NT2/D1 (cell line): ENCODE results near the gene MYL11.

ENCODE experiments used
- DNase-seq: peaks from one replicate; pipeline ENCODE4 v3.0.0-alpha.2; 2011; ENCODE audit warnings: low read depth, low spot score
- H3K27me3 ChIP-seq: 2 replicates; pipeline ENCODE4 v1.6.0; 2011; ENCODE audit warnings: mild to moderate bottlenecking; ENCODE audit not compliant: insufficient read length, insufficient read depth
- H3K36me3 ChIP-seq: 2 replicates; pipeline ENCODE4 v1.6.1; 2011; ENCODE audit warnings: mild to moderate bottlenecking, low read length, mixed read lengths; ENCODE audit not compliant: insufficient read depth, insufficient read length
- H3K4me1 ChIP-seq: 2 replicates; pipeline ENCODE4 v1.5.1; 2011; ENCODE audit not compliant: insufficient read depth, insufficient read length
- H3K4me3 ChIP-seq: 2 replicates; pipeline ENCODE4 v1.5.1; 2011; ENCODE audit warnings: low read depth; ENCODE audit not compliant: insufficient read length
- H3K9ac ChIP-seq: 2 replicates; pipeline ENCODE4 v1.6.0; 2011; ENCODE audit warnings: low read depth; ENCODE audit not compliant: insufficient read length
- H3K9me3 ChIP-seq: 2 replicates; pipeline ENCODE4 v1.5.1; 2011; ENCODE audit warnings: mild to moderate bottlenecking, low read length; ENCODE audit not compliant: insufficient read depth
- SUZ12 ChIP-seq: IDR thresholded peaks from 2 replicates; pipeline ENCODE4 v1.6.1; 2011; ENCODE audit not compliant: insufficient read length, insufficient read depth; ENCODE audit errors: extremely low read depth
- YY1 ChIP-seq: IDR thresholded peaks from 2 replicates; pipeline ENCODE4 v1.6.1; 2011; ENCODE audit not compliant: insufficient read length, insufficient read depth
- ZNF274 ChIP-seq: IDR thresholded peaks from 2 replicates; pipeline ENCODE4 v1.6.1; 2011; ENCODE audit warnings: mild to moderate bottlenecking, low read depth, low read length

Gene MYL11

GRCh38 chr16:30414159-30414558 lies 39.6 kb downstream of the MYL11 start:
- Histone ChIP-seq H3K9ac (no peak overlapping the region), H3K4me3 (no peak overlapping the region), H3K36me3 (peaks cover 47% of the 10 kb centered on the region), H3K9me3 (no peaks in the 10 kb centered on the region), H3K27me3 (no peaks in the 10 kb centered on the region), H3K4me1 (peaks cover 6% of the 10 kb centered on the region)
- no peak for TF ChIP-seq SUZ12
- no peak for TF ChIP-seq ZNF274
- TF ChIP-seq YY1, result no peak
- DNase-seq, result no peak

- Histone ChIP-seq H3K9me3 (no peaks in the 10 kb centered on the region), H3K4me3 (no peak overlapping the region), H3K9ac (no peak overlapping the region), H3K27me3 (no peaks in the 10 kb centered on the region), H3K4me1 (peaks cover 2% of the 10 kb centered on the region), H3K36me3 (peaks cover 51% of the 10 kb centered on the region)
- TF ChIP-seq ZNF274 (no peak), SUZ12 (no peak), YY1 (no peak)
- DNase-seq, result no peak
These were observed 41.5 kb downstream of the MYL11 start for GRCh38 chr16:30416047-30416603.

- H3K27me3 ChIP-seq, result no peaks in the 10 kb centered on the region
- DNase-seq, result no peak
- peak overlapping the region; percentile 92 for H3K9ac ChIP-seq
- TF ChIP-seq ZNF274 (no peak), YY1 (no peak), SUZ12 (no peak)
- H3K4me3 ChIP-seq, result peak overlapping the region; percentile 60
- H3K4me1 ChIP-seq, result peaks cover 2% of the 10 kb centered on the region
- no peaks in the 10 kb centered on the region for H3K9me3 ChIP-seq
- peaks cover 49% of the 10 kb centered on the region for H3K36me3 ChIP-seq
These were observed 42.3 kb downstream of the MYL11 start for GRCh38 chr16:30416624-30417528.

GRCh38 chr16:30417529-30418349 lies 43.1 kb downstream of the MYL11 start:
- TF ChIP-seq ZNF274 (no peak), SUZ12 (no peak), YY1 (no peak)
- peaks cover 48% of the 10 kb centered on the region for H3K36me3 ChIP-seq
- H3K4me3 ChIP-seq, result peak overlapping the region; percentile 60
- no peaks in the 10 kb centered on the region for H3K27me3 ChIP-seq
- DNase-seq, result peak; percentile 94
- H3K9me3 ChIP-seq, result no peaks in the 10 kb centered on the region
- H3K9ac ChIP-seq, result peak overlapping the region; percentile 92
- H3K4me1 ChIP-seq, result peaks cover 2% of the 10 kb centered on the region

- Histone ChIP-seq H3K4me1 (peaks cover 2% of the 10 kb centered on the region), H3K27me3 (no peaks in the 10 kb centered on the region), H3K36me3 (peaks cover 45% of the 10 kb centered on the region), H3K9me3 (no peaks in the 10 kb centered on the region), H3K9ac (peak overlapping the region; percentile 92), H3K4me3 (peak overlapping the region; percentile 60)
- no peak for DNase-seq
- TF ChIP-seq SUZ12 (no peak), YY1 (no peak), ZNF274 (no peak)
These were observed 44.0 kb downstream of the MYL11 start for GRCh38 chr16:30418350-30419181.

GRCh38 chr16:30421010-30421409 lies 46.4 kb downstream of the MYL11 start:
- H3K27me3 ChIP-seq, result no peaks in the 10 kb centered on the region
- no peak for DNase-seq
- no peak for TF ChIP-seq ZNF274
- TF ChIP-seq SUZ12, result no peak
- TF ChIP-seq YY1, result no peak
- H3K9me3 ChIP-seq, result no peaks in the 10 kb centered on the region
- H3K4me3 ChIP-seq, result no peak overlapping the region
- H3K9ac ChIP-seq, result no peak overlapping the region
- H3K36me3 ChIP-seq, result peaks cover 55% of the 10 kb centered on the region
- H3K4me1 ChIP-seq, result peaks cover 2% of the 10 kb centered on the region
